ENCODE measurements around the gene STK39. TPM values are rescaled to one million over a fixed set of nuclear protein-coding genes. Genes with fewer than 3 reads are reported as not detected.

Gene STK39
- total and polyA plus RNA-seq, 2 donors (not counting 1 experiment from before 2014, with no cell fraction given): 16.7 to 30.1 TPM

DNA sequence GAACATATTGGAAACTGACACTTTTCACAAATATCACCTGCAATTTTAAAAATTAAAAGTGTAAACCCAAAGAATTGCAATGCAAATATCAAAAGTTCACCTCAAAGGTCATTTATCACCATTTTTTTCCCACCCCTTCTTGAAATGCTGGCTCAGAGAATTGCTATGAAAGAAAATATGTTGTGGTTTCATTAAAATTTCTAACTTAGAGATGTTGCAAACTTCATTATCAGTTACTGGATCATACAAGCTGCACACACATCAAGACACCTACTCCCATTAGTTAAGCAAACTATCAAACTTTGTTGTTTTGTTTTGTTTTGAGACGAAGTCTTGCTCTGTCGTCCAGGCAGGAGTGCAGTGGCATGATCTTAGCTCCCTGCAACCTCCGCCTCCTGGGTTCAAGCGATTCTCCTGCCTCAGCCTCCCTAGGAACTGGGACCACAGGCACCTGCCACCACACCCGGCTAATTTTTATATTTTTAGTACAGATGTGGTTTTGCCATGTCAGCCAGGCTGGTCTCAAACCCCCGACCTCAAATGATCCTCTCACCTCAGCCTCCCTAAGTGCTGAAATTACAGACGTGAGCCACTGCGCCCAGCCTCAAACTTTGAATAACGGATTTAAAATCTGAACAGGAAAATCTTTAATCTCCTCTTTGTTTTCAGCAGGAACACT, 37.0 kb downstream of the STK39 start:
- DNase-seq (ENCODE audit: low read depth in 2 of 2): peak in 1 of 2 donors; percentile 60
- Histone ChIP-seq H3K4me1 (ENCODE audit: control insufficient read depth, extremely low read depth, insufficient read depth, low read length) (peaks cover 27% of the 10 kb centered on the region), H4K20me1 (ENCODE audit: control insufficient read depth, extremely low read depth, insufficient read depth, low read length) (no peaks in the 10 kb centered on the region), H2AFZ (ENCODE audit: low read length) (no peak overlapping the region), H3K4me3 (replicated peaks in 1 of 4; ENCODE audit: control extremely low read depth in 1 of 4, insufficient read depth in 1 of 4, low read depth in 3 of 4, low read length in 4 of 4) (peak overlapping the region in 1 of 4 experiments; percentile 46), H3K36me3 (ENCODE audit: control insufficient read depth, insufficient read depth, low read length) (no peaks in the 10 kb centered on the region), H3K9ac (ENCODE audit: insufficient read depth, low read length) (no peak overlapping the region), H3K27me3 (ENCODE audit: control insufficient read depth, insufficient read depth, low read length) (no peaks in the 10 kb centered on the region), H3K79me2 (ENCODE audit: control insufficient read depth, insufficient read depth, low read length) (peaks cover 42% of the 10 kb centered on the region), H3K4me2 (ENCODE audit: extremely low read depth, insufficient read depth, low read length) (peak overlapping the region; percentile 60), H3K27ac (ENCODE audit: insufficient read depth, low read length) (peak overlapping the region; percentile 67), H3K9me3 (ENCODE audit: control insufficient read depth, insufficient read depth, low read depth, low read length) (no peaks in the 10 kb centered on the region)
- no peak for TF ChIP-seq EZH2 (IDR thresholded peaks at IDR 0.05; ENCODE audit: low read length, missing control alignments)

DNA sequence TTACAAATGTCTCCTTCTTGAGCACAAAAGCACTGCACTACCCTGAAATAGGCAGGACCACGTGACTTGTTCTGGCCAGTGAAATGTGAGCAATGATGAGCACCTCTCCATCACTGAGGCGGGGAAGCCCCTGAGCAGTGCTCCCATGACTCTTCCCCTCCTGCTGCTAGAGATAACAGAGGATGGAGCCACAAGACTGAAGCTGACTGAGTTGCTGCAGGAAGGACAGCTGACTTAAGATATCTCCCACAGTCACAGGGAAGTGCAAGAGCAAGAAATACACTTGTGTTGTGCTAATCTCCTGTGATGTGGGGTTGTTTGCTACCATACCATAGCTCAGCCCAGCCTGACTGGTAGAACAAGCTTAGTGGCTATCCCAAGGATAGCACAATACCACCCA, 38.7 kb downstream of the STK39 start:
- no peaks in the 10 kb centered on the region for H3K27me3 ChIP-seq (ENCODE audit: control insufficient read depth, insufficient read depth, low read length)
- H3K4me3 ChIP-seq (replicated peaks in 1 of 4; ENCODE audit: control extremely low read depth in 1 of 4, insufficient read depth in 1 of 4, low read depth in 3 of 4, low read length in 4 of 4): no peak overlapping the region
- DNase-seq (ENCODE audit: low read depth in 2 of 2): no peak
- no peaks in the 10 kb centered on the region for H4K20me1 ChIP-seq (ENCODE audit: control insufficient read depth, extremely low read depth, insufficient read depth, low read length)
- no peak overlapping the region for H3K9ac ChIP-seq (ENCODE audit: insufficient read depth, low read length)
- H3K27ac ChIP-seq (ENCODE audit: insufficient read depth, low read length): no peak overlapping the region
- H3K4me2 ChIP-seq (ENCODE audit: extremely low read depth, insufficient read depth, low read length): no peak overlapping the region
- peaks cover 40% of the 10 kb centered on the region for H3K79me2 ChIP-seq (ENCODE audit: control insufficient read depth, insufficient read depth, low read length)
- peaks cover 27% of the 10 kb centered on the region for H3K4me1 ChIP-seq (ENCODE audit: control insufficient read depth, extremely low read depth, insufficient read depth, low read length)
- TF ChIP-seq EZH2 (IDR thresholded peaks at IDR 0.05; ENCODE audit: low read length, missing control alignments): no peak
- TF ChIP-seq, protein P1, sequence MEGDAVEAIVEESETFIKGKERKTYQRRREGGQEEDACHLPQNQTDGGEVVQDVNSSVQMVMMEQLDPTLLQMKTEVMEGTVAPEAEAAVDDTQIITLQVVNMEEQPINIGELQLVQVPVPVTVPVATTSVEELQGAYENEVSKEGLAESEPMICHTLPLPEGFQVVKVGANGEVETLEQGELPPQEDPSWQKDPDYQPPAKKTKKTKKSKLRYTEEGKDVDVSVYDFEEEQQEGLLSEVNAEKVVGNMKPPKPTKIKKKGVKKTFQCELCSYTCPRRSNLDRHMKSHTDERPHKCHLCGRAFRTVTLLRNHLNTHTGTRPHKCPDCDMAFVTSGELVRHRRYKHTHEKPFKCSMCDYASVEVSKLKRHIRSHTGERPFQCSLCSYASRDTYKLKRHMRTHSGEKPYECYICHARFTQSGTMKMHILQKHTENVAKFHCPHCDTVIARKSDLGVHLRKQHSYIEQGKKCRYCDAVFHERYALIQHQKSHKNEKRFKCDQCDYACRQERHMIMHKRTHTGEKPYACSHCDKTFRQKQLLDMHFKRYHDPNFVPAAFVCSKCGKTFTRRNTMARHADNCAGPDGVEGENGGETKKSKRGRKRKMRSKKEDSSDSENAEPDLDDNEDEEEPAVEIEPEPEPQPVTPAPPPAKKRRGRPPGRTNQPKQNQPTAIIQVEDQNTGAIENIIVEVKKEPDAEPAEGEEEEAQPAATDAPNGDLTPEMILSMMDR (conservative IDR thresholded peaks at IDR 0.05 in 1 of 2, IDR thresholded peaks at IDR 0.05 in 1 of 2; ENCODE audit: low read depth in 1 of 2, low read length in 2 of 2): no peak
- H3K36me3 ChIP-seq (ENCODE audit: control insufficient read depth, insufficient read depth, low read length): no peaks in the 10 kb centered on the region
- H2AFZ ChIP-seq (ENCODE audit: low read length): no peak overlapping the region
- no peaks in the 10 kb centered on the region for H3K9me3 ChIP-seq (ENCODE audit: control insufficient read depth, insufficient read depth, low read depth, low read length)

DNA sequence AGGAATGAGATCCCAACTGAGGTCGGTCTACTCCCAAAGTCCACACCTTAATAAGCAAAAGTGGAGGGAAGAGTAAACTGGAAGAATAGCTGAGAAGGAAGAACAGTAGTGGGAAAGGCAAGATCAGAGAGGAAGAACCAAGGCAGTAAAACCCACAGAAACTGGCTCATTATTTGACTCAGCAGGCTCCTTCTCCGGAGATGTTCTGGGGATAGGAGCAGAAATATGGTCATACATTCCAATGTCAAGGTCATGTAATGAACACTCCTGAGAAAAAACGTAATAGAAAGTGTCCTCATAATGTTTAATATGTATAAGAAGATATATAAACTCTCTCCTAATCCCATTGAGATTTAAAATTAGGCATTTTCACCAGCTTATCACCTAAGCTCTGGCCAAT, 39.5 kb downstream of the STK39 start:
- Histone ChIP-seq H3K27ac (ENCODE audit: insufficient read depth, low read length) (no peak overlapping the region), H4K20me1 (ENCODE audit: control insufficient read depth, extremely low read depth, insufficient read depth, low read length) (no peaks in the 10 kb centered on the region), H3K4me2 (ENCODE audit: extremely low read depth, insufficient read depth, low read length) (no peak overlapping the region), H3K4me1 (ENCODE audit: control insufficient read depth, extremely low read depth, insufficient read depth, low read length) (peaks cover 25% of the 10 kb centered on the region), H3K4me3 (replicated peaks in 1 of 4; ENCODE audit: control extremely low read depth in 1 of 4, insufficient read depth in 1 of 4, low read depth in 3 of 4, low read length in 4 of 4) (no peak overlapping the region), H3K9ac (ENCODE audit: insufficient read depth, low read length) (no peak overlapping the region), H3K9me3 (ENCODE audit: control insufficient read depth, insufficient read depth, low read depth, low read length) (no peaks in the 10 kb centered on the region), H3K36me3 (ENCODE audit: control insufficient read depth, insufficient read depth, low read length) (no peaks in the 10 kb centered on the region), H2AFZ (ENCODE audit: low read length) (no peak overlapping the region), H3K79me2 (ENCODE audit: control insufficient read depth, insufficient read depth, low read length) (peaks cover 42% of the 10 kb centered on the region), H3K27me3 (ENCODE audit: control insufficient read depth, insufficient read depth, low read length) (no peaks in the 10 kb centered on the region)
- no peak for TF ChIP-seq EZH2 (IDR thresholded peaks at IDR 0.05; ENCODE audit: low read length, missing control alignments)
- TF ChIP-seq, protein P1 (conservative IDR thresholded peaks at IDR 0.05 in 1 of 2, IDR thresholded peaks at IDR 0.05 in 1 of 2; ENCODE audit: low read depth in 1 of 2, low read length in 2 of 2): no peak
- DNase-seq (ENCODE audit: low read depth in 2 of 2): no peak

Measured in fibroblast of lung (primary cell).